GM18502 (cell line): Measurements from ENCODE around the gene ANG.
"Not testable (repeated sequence)": the region's sequence is repeated elsewhere in the genome, so short reads cannot be mapped to it uniquely, and the experiment has no call there.

ENCODE experiments used
- ATAC-seq: cut with Tn5 transposase; IDR thresholded peaks from one replicate; pipeline ENCODE4 v1.9.1; 2021; ENCODE audit warnings: mild to moderate bottlenecking; ENCODE audit not compliant: unreplicated experiment, poor library complexity

Gene ANG

DNA sequence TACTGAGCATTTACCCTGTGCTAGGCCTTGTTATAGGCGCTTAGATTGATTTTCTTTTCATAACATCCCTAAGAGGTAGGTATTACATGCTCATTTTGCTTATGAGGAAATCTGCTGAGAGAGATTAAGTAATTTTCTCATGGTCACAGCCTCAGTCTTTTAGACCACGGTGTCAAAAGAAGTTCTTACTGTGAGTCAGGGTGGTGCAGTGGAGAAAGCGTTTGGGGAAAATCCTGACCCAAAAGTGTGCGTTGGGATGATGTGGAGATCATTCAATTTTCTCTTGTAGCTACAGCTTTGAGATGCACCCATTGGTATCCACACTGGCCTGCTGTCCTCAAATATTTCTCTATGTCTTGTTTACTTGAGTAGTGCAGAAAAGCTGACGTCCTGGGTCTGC is 8.2 kb downstream of the ANG start:
- ATAC-seq = no peak

DNA sequence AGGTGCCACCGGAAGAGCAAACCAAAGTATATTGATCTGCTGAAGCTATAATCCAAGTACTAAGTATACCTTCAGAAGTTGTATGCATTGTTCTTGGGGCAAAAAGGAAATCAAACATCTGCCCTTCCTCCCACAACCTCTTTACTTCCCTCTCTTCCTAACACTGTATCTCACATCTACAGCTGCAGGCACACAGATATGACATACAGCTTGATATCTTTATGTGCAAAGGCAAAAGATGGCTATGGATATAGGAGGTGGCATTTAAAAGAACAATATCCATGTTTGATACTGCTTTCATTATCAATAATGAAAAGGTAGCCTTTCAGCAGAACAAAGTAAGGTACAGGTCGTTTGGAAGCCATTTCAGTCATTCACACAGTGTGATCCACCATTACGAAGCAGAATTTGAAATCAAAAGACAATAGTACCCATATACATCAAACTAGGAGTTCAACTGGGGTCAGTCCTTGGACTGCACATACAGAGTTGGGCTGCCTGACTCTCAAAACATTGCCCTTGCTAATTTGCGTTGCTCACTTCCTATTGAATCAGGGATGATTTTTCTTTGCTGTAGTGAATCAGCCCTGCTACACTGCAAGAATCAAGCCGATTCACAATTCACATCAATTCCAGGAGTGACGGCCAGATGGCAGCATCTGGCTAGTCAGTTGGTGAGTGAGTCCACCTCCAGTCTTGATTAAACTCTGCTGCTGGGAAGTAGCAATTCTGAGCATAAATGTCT is 8.9 kb downstream of the ANG start:
- ATAC-seq = no peak

DNA sequence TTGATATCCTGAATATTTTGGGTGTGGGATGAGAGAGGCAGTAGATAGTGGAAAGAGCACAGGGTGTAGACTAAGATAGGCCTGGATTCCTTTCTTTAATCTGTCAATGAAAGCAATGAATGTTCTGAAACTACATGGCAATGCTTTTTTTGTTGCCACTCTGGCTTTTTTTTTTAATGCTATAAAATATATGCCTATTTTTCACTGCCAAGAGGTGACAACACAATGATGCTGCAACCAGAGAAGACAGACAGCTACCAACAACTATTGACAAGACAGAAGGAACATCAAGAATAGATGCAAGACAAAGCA is 9.4 kb downstream of the ANG start:
- ATAC-seq = no peak

DNA sequence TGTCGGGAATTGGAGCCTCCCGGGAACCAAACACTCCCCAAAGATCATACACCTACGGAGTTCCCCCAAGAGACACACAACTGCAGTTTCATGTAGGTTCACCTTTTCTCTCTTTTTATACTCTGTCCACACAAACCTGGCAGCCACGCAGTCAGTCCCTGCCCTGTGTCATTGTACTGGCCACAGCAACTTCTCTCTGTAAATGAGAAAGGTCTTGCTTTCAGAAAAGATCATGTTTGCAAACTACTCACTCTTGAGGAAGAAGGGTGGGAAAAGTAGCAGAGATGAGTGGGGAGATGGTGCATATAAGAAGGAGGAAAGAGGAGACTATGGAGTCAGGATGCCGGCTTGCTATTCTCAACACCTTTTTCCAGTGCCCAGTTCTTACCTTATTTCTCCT is 10.4 kb downstream of the ANG start:
- no peak for ATAC-seq

DNA sequence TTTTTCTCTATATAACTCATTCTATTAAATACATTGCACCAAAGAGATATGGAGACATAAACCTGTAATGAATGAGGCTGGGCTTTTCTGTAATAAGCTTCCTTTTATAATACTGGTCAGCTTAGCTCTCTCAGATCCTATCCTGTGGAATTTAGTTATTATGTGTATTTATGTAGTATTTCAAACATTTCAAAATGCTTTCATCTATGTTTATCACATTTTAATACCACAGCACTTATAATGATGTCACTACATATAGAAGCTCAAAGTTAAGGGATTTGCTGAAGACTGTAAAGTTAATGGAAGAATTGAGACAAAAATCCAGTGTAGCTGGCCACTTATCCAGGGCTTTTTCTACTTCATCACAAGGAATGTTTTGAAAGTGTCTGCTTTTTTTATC is 11.4 kb downstream of the ANG start:
- no peak for ATAC-seq

DNA sequence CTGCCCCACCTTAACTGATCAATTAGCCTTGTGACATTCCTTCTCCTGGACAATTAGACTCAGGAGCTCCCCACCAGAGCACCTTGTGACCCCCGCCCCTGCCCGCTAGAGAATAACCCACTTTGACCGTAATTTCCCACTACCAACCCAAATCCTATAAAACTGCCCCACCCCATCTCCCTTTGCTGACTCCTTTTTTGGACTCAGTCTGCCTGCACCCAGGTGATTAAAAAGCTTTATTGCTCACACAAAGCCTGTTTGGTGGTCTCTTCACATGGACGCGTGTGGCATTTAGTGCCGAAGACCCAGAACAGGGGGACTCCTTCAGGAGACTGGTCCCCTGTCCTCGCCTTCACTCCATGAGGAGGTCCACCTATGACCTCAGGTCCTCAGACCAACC is 12.4 kb downstream of the ANG start:
- not testable (repeated sequence) for ATAC-seq

DNA sequence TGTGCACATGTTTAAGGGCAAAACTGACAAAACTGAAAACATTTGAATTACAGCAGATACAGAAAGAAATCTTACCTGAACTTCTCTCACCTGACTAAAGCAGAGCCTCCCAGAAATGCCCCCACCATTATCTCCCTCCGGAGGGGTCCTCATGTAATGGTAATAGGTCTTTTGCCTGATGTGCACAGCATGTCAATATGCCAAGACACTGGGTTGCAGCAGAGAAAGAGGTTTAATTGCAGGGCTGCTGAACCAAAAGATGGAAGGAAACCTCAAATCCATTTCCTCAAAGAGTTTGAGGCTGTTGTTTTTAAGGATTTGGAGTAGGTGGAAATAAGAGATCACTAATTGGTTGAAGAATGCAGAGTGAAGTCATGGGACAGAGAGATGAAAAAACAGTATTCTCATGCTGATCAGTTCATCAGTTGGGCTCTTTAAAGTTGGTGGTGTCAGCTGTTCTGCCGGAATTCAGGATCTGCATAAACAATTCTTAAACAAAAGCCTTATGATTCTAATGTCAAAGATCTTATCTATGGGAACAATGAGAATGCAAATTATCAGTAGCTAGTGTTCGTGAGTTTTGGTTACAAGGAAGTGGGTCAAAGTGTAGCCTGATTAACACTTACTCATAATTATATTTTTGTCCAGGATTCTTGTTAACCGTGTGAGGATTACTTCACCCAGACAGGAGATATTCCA is 18.2 kb downstream of the ANG start:
- no peak for ATAC-seq

DNA sequence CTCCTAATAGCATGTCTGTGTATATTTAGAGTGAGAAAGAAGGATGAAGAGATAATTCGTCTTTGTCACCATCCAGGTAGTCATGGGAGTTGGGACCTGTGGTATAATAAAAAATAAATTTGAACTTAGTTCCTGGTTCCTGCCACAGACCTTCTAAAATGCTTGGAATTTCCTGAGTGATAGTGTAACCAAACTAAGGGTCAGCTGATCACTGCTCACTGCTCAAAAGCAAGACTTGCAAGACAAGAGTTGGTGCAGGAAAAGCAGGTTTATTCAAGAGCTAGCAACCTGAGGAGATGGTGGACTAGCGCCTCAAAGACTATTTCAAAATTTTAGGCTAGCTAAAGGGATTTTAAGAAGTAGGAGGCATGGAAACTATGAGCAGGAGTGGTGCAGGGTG is 19.1 kb downstream of the ANG start:
- no peak for ATAC-seq

DNA sequence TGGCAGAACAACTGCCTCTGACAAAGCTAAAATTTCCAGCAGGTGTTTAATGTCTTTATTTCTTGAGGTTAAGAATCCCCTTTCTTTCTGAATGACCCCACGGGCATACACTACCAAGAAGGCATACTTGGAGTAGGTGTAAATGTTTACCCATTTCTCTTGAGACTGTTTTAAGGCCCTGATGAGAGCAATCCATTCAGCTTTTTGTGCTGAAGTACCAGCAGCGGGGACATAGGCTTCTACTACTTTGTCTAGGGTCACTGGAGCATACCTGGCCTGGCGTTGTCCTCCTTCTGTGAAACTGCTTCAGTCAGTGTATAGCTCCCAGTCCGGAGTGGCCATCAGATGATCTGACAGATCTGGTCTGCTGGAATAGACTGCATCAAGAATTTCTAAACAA is 22.7 kb downstream of the ANG start:
- ATAC-seq = no peak

DNA sequence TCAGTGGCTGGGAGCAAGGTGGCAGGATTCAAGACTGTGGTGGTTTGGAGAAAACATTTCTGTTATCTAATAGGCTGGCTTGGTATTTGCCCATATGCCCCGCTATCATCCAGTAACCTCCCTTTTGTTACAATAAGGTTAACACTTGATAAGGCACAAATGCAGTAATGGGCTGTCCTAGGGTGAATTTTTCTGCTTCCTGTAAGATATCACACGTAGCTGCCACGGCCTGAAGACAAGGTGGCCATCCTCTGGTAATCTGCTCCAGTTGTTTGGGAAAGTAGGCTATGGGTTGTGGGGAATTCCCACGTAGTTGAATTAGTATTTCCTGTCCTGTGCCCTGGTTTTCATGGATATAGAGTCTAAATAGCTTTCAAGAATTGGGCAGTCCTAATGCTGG is 23.1 kb downstream of the ANG start:
- no peak for ATAC-seq

DNA sequence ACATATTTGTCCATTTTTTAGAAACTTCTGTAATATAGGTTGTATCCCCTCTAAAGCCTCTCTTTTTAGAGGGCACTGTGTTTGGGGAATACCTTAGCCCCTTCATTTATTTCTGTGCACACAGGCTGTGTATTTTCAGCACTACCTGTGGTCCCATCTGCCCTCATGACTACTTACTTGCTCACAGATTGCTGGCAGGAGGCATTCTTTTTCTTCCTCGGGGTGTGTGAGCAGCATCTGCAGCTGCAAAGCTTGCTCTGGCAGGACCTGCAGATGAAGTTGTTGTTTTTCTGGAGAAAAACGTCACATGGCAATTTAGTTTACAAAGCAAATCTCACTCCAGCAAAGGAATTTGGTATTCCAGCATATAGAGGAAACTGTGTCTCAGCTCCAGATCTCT is 24.3 kb downstream of the ANG start:
- ATAC-seq = no peak

DNA sequence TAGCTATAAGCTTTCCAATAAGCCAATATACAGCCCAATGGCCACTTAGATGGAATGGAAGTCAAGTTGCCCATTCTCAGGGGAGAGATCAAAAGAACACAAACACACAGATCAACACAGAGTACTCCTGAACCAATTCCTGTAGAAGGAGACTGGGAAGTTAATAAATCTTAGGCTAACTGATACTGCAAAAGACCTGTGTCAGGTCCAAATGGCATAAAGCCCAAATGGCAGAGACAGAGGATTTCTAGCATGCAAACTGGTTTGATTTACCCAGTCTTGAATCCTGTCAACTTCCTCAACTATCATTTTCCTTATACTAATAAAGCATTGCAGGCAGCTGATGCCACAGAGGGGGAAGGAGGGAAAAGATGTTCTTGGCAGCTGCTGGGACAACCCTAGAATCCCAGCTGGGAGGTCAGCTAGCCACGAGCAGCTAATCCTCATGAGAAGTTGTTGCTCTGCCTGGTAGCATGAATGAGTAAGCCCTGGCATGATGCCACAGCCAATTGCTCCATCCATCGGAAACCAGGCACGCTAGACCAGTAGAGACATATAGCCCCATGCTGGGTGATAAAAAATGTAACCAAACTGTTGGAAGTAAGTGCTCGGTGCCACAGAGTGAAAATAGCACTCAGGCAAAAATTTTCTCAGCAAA is 26.2 kb downstream of the ANG start:
- no peak for ATAC-seq

DNA sequence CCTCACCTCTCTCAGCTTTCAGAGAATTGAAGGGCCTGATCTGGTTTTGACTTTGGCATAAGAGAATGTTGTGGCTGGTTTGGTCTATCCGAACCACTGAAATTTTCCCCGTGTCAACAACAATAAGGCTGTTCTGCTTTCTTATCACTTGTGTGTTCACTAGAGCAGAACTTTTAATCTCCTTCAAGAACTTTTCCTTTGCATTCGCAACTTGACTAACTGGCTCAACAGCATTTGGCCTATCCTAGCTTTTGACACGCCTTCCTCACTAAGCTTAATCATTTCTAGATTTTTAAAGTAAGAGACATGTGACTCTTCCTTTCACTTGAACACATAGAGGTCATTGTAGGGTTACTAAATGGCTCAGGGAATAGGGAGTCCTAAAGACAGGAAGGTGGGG is 31.2 kb downstream of the ANG start:
- ATAC-seq = no peak

DNA sequence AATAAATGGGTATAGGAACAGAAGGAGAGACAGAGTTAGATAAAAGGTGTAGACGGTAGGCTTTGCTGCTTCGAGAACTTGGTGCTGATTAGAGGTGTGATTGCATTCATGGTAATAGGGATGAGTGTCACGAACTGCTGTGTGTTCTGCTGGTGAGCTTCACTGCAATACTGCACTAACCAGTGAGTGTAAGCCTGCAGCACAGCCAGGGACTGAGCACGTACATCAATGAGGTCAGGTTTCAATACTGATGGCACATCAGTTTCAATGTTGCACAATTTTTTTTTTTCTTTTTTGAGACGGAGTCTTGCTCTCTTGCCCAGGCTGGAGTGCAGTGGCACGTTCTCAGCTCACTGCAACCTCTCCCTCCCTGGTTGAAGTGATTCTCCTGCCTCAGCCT is 32.2 kb downstream of the ANG start:
- no peak for ATAC-seq

DNA sequence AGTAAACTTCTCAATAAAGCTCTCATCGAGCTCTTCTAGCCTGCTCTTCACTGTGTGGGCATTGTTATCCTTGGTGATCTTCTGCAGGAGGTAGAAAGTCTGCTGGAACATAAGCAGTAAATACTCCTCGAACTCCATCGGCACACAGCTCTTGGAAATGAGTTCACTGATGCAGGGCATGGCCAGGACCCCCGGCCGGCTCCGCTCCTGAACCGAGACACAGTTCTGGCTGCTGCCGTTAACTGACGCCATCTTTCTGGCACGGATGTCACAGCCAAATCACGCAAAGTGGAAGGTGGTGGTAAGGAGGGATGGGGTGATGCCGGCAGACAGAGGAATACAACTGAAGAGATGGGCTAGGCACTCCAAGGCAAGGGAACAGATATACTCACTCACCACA is 33.5 kb downstream of the ANG start:
- no peak for ATAC-seq

DNA sequence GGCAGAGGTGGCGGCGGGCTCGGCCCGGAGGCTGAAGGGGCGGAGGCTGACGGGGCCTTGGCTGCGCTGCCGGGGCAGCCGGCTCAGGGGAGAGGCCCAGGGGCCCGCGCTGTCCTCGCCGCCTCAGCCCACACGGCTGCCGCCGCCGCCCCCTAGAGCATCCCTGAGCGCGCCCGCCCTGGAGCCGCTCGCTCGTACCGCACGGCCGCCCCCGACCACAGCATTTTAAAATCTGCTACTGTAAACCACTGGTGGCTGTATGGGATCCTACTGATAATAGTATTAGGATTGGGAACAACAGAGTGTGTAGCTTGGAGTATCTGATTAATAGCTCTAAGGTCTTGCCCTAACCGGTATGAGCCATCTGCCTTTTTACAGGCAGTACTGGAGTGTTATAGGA is 34.9 kb downstream of the ANG start:
- no peak for ATAC-seq

DNA sequence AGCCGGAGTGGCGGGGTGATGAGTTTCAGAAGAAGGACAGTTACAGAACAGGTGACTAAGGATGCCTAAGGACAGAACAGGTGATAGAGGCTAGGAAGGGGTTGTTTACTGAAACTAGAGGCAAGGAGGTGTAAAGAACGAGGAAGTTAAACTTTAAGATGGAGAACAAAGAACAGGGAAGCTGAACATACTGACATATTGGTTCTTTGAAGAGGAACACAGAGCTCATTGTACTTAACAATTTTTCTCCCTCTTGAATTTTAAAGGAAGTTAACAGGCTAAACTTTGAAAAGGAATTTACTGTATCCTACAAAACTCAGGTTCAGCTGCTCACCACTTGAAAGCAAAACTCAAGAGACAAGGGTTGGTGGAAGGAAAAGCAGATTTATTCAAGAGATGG is 37.6 kb downstream of the ANG start:
- not testable (repeated sequence) for ATAC-seq

DNA sequence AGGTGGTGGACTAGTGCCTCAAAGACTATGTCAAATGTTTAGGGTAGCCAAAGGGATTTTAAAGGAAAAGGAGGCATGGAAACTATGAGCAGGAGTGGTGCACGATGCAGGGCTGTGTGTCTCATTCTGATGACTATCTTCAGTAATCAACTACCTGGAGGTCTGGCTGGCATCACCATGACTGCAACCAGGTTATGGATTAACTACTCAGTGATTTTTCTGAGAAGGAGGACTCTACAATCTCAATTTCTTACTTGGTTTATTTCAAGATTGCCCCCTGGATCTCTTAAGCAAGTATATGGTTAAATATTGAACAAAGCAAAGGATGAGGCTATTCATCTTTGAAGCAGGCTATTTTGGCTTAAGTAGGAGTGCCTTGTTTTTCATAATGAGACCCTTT is 38.0 kb downstream of the ANG start:
- ATAC-seq = no peak

DNA sequence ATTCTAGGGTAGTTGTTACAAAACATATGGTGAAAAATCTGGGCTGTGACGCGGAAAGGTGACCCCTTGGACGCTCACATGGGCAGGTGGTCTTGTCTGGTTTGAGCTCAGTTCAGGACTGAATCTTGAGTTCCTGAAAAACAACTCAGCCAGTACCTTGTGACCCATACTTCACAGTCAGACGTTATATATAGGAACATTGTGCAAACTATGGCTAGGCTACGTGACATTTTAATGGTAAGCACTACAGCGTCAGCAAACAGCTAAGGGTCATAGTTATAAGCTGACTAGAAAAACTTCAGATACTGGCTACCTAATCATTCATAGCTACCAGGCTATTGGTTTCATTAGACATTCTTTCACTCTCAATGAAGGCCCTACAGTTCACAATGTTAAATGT is 42.3 kb downstream of the ANG start:
- no peak for ATAC-seq

DNA sequence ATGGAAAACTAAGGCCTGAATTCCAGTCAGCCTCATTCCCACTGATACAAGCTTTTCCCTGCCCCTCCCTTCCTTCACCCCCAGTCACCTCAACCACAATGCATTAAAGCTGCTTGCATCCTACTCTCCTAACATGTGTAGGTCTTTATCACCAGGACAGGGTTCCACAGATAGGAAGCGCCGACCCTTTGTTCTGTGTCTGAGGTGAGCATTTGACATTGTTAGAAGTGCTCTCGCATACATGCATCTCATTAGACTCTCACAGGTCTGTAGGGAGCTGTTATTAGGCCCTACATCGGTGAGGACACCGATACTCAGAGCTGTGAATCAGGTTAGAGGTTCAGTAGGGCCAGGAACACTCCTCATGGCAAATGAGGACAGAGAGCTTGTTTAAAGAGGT is 43.9 kb downstream of the ANG start:
- ATAC-seq = no peak

DNA sequence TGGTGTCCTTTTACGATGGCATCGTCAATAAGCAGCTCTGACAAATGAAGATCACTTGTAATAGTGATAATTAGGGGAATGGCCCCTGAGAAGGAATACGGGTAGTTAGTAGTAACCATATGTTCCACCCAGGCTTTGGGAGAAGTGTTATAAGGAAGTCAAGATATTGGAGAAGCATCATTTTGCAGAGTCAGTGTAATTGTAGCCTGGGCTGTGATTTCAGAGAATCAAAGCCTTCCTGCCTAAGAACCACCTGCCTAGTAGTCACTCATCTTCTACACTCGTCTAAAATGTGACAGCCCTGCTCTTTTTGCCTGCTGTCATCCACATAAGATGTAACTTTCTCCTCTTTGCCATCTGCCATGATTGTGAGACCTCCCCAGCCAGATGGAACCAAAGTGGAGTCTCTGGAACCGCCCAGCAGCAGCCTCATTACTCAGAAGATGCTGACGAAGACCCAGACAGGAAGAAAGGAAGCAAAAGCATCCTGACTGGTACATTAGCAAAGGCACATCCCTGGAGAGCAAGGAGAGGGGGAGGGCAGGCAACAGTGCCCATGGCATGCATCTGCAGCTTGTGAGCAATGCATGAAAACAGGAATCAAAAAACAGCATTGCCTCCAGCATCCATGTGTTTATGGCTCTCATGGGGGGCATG is 44.5 kb downstream of the ANG start:
- no peak for ATAC-seq
